Astrocyte (in vitro differentiated cells and primary cell): ENCODE results near the gene NCCRP1. TPM values are rescaled to one million over a fixed set of nuclear protein-coding genes. Genes with fewer than 3 reads are reported as not detected.

Experiments
- DNase-seq: peaks from one replicate; pipeline ENCODE4 v3.0.0-alpha.2; 2010; ENCODE audit warnings: low read depth
- FAIRE-seq: peaks from 2 replicates; lab custom pipeline; 2011; peaks lifted over from hg19 to GRCh38; lab: Jason Lieb, UNC
- H2AFZ ChIP-seq: 2 replicates; pipeline ENCODE4 v1.6.0; 2012; ENCODE audit warnings: low read depth, low read length, inconsistent platforms
- H3K27ac ChIP-seq: 2 replicates; pipeline ENCODE4 v1.5.1; 2011; ENCODE audit warnings: low read depth, low read length, inconsistent platforms
- H3K27me3 ChIP-seq: 2 replicates; pipeline ENCODE4 v1.6.0; 2011; ENCODE audit warnings: low read length, inconsistent platforms; ENCODE audit not compliant: insufficient read depth
- H3K36me3 ChIP-seq: 2 replicates; pipeline ENCODE4 v1.5.1; 2011; ENCODE audit warnings: low read length, inconsistent platforms; ENCODE audit not compliant: insufficient read depth
- H3K4me1 ChIP-seq: 2 replicates; pipeline ENCODE4 v1.5.1; 2011; ENCODE audit warnings: low read length, inconsistent platforms; ENCODE audit not compliant: insufficient read depth
- H3K4me2 ChIP-seq: 2 replicates; pipeline ENCODE4 v1.6.0; 2012; ENCODE audit warnings: low read length, inconsistent platforms
- H3K4me3 ChIP-seq: 2 replicates; pipeline ENCODE4 v1.5.1; 2011; ENCODE audit warnings: low read depth, mild to moderate bottlenecking, low read length, inconsistent platforms; ENCODE audit not compliant: insufficient read depth
- H3K79me2 ChIP-seq: 2 replicates; pipeline ENCODE4 v1.6.0; 2012; ENCODE audit warnings: mild to moderate bottlenecking, low read length, inconsistent platforms; ENCODE audit not compliant: insufficient read depth
- H3K9ac ChIP-seq: 2 replicates; pipeline ENCODE4 v1.6.0; 2012; ENCODE audit warnings: mild to moderate bottlenecking, low read length, inconsistent platforms
- H3K9me3 ChIP-seq: 2 replicates; pipeline ENCODE4 v1.5.1; 2012; ENCODE audit warnings: low read depth, mild to moderate bottlenecking, low read length, inconsistent platforms; ENCODE audit not compliant: insufficient read depth
- H4K20me1 ChIP-seq: 2 replicates; pipeline ENCODE4 v1.6.0; 2012; ENCODE audit warnings: low read length, inconsistent platforms; ENCODE audit not compliant: insufficient read depth
- H3K27ac Mint-ChIP-seq: one replicate; pipeline ENCODE4 v1.8.0; 2021; ENCODE audit warnings: mild to moderate bottlenecking, mixed read lengths; ENCODE audit not compliant: unreplicated experiment
- H3K27me3 Mint-ChIP-seq: one replicate; pipeline ENCODE4 v1.8.0; 2021; ENCODE audit warnings: low read depth, mixed read lengths; ENCODE audit not compliant: unreplicated experiment
- H3K36me3 Mint-ChIP-seq: one replicate; pipeline ENCODE4 v1.8.0; 2021; ENCODE audit warnings: low read depth, mixed read lengths; ENCODE audit not compliant: unreplicated experiment
- H3K4me1 Mint-ChIP-seq: one replicate; pipeline ENCODE4 v1.8.0; 2021; ENCODE audit warnings: low read depth, mixed read lengths; ENCODE audit not compliant: unreplicated experiment
- H3K4me3 Mint-ChIP-seq: one replicate; pipeline ENCODE4 v1.8.0; 2021; ENCODE audit warnings: mild to moderate bottlenecking, moderate library complexity, mixed read lengths; ENCODE audit not compliant: unreplicated experiment
- H3K9me3 Mint-ChIP-seq: one replicate; pipeline ENCODE4 v1.8.0; 2021; ENCODE audit warnings: mild to moderate bottlenecking, mixed read lengths; ENCODE audit not compliant: unreplicated experiment
- EZH2 ChIP-seq: IDR thresholded peaks from 2 replicates; pipeline ENCODE4 v1.6.1; 2012; ENCODE audit warnings: mild to moderate bottlenecking, low read length, inconsistent platforms; ENCODE audit not compliant: insufficient read depth
- total RNA-seq: library from RNA; stranded (reverse); gene quantifications from 2 replicates; pipeline ENCODE4 v1.2.1, GENCODE V29; 2021
- TF ChIP-seq, protein P1 (sequence below): IDR thresholded peaks from 2 replicates; pipeline ENCODE4 v1.5.1; 2011; ENCODE audit warnings: low read depth, mild to moderate bottlenecking, inconsistent platforms, low read length, moderate library complexity; ENCODE audit not compliant: insufficient read depth

Gene NCCRP1
- total RNA-seq, 1 donor from 2014 or later = not detected

DNA sequence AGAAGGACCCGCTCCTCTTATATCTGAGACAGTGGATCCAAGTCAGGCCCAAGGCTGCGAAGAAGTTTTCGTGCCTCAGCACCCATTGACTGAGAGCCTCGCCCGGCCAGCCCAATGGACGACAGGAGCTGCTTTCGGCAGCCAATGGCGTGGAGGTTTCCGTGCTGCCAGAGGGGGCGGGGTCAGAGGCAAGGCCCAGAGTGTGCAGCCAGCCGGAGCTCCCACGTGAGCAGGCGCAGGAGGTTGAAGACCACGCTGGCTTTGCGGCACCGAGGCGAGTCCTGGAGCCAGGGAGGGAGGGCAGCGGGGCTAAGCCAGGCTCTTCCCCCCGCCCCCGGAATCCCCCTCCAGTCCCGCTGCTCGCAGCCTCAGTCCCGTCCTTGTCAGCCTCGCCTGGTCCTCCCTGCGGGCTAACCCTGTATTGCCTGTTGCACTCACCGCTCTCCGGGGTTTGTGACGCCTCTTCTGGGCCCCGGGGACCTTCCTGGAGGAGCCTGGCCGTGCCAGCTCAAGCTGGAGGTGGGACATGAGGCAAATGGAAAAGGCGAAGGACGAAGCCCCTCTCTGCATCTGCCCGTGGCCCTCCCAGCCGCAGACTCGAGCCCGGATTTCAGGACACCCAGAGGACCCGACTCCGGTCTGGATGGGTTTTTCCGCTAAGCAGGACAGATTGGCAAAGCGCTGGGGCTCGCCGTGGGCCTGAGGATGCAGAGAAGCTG, 50.3 kb downstream of the NCCRP1 start:
- no peaks in the 10 kb centered on the region for H3K36me3 Mint-ChIP-seq
- Histone ChIP-seq H3K4me1 (no peaks in the 10 kb centered on the region), H2AFZ (peak overlapping the region; percentile 26), H4K20me1 (no peaks in the 10 kb centered on the region), H3K4me2 (no peak overlapping the region), H3K36me3 (no peaks in the 10 kb centered on the region), H3K9ac (no peak overlapping the region), H3K27me3 (peaks cover 30% of the 10 kb centered on the region), H3K79me2 (no peaks in the 10 kb centered on the region), H3K4me3 (no peak overlapping the region), H3K27ac (no peak overlapping the region), H3K9me3 (no peaks in the 10 kb centered on the region)
- H3K27me3 Mint-ChIP-seq = peaks cover 43% of the 10 kb centered on the region
- no peak overlapping the region for H3K4me3 Mint-ChIP-seq
- H3K4me1 Mint-ChIP-seq = no peaks in the 10 kb centered on the region
- no peak overlapping the region for H3K27ac Mint-ChIP-seq
- DNase-seq (no peak), FAIRE-seq (no peak)
- TF ChIP-seq, protein P1, sequence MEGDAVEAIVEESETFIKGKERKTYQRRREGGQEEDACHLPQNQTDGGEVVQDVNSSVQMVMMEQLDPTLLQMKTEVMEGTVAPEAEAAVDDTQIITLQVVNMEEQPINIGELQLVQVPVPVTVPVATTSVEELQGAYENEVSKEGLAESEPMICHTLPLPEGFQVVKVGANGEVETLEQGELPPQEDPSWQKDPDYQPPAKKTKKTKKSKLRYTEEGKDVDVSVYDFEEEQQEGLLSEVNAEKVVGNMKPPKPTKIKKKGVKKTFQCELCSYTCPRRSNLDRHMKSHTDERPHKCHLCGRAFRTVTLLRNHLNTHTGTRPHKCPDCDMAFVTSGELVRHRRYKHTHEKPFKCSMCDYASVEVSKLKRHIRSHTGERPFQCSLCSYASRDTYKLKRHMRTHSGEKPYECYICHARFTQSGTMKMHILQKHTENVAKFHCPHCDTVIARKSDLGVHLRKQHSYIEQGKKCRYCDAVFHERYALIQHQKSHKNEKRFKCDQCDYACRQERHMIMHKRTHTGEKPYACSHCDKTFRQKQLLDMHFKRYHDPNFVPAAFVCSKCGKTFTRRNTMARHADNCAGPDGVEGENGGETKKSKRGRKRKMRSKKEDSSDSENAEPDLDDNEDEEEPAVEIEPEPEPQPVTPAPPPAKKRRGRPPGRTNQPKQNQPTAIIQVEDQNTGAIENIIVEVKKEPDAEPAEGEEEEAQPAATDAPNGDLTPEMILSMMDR = no peak
- TF ChIP-seq EZH2 = no peak
- H3K9me3 Mint-ChIP-seq = no peaks in the 10 kb centered on the region

GRCh38 chr19:39247701-39248664, 51.2 kb downstream of the NCCRP1 start:
- peaks cover 34% of the 10 kb centered on the region for H3K27me3 ChIP-seq
- Mint-ChIP-seq H3K4me1 (no peaks in the 10 kb centered on the region), H3K4me3 (no peak overlapping the region), H3K9me3 (peaks cover 3% of the 10 kb centered on the region), H3K36me3 (no peaks in the 10 kb centered on the region), H3K27ac (no peak overlapping the region), H3K27me3 (peaks cover 50% of the 10 kb centered on the region)
- H3K36me3 ChIP-seq = no peaks in the 10 kb centered on the region
- DNase-seq (no peak), FAIRE-seq (no peak)
- no peak overlapping the region for H3K9ac ChIP-seq
- no peaks in the 10 kb centered on the region for H4K20me1 ChIP-seq
- H3K27ac ChIP-seq = no peak overlapping the region
- no peak overlapping the region for H3K4me2 ChIP-seq
- TF ChIP-seq, protein P1 = no peak
- peak; percentile 91 for TF ChIP-seq EZH2
- peak overlapping the region; percentile 26 for H2AFZ ChIP-seq
- no peak overlapping the region for H3K4me3 ChIP-seq
- H3K4me1 ChIP-seq = no peaks in the 10 kb centered on the region
- no peaks in the 10 kb centered on the region for H3K79me2 ChIP-seq
- no peaks in the 10 kb centered on the region for H3K9me3 ChIP-seq
